ENCODE measurements around the gene PRDM2.

PRDM2 gene

DNA sequence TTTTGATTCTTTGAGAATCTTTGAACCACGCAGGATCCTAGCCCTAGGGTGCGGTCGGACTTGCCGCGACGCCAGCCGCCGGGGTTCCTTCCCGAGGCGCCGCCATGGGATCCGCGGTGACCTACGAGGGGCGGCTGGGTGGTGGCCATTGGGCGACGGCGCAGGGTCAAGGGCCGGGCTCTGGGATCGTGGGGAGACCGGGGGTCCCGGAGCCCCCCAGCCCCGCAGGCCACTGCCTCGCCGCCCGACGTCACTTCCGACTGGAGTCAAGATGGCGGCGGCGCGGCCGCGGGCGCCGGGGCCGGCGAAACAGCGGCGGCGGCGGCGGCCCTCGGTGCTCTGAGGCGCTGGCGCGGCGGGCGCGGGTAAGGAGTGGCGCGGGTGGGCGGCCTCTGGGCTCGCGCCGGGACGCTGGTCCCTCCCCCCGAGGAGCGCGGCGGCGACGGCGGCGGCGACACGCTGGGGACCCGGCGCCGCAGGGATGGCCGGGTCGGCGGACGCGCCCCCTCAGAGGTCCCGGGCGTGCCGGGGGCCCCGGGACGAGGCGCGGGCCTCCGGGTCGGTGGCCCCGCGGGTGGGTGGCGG is at the start of gene PRDM2:
Gene PRDM2 (plus strand): TSS at position 253 of the 585 bp plus-strand sequence. CDS start 15,418 bp downstream, outside the sequence.
- peak; percentile 84 for ATAC-seq
- 0 out of 2 replicates have a peak, but pooled peaks have one; percentile 40 for TF ChIP-seq ZNF565 (CRISPR knock-in tag; conservative IDR thresholded peaks at IDR 0.05; ENCODE audit: low read depth)
- TF ChIP-seq CSRNP3 (CRISPR knock-in tag; IDR thresholded peaks at IDR 0.05), result no peak

DNA sequence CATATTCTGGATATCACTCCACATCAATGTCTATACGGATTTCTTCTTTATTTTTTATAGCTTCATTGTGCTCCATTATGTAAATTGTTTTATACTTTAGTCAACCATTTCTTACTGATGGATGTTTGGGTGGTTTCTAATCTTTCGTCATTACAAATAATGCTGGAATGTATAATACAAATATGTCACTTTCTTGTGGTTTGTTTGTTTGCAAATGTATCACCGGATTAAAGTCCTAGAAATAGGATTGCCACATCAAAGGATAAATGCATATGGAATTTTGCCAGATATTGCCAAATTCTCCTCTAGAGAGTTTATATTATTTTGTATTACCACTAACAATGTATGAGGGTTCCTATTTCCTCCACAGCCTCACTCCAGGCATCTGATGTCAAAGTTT is 48.7 kb upstream of the PRDM2 start:
- TF ChIP-seq CSDC2 (CRISPR knock-in tag; IDR thresholded peaks at IDR 0.05) (no peak), ZFP30 (CRISPR knock-in tag; IDR thresholded peaks at IDR 0.05) (no peak), SNAI2 (CRISPR knock-in tag; IDR thresholded peaks at IDR 0.05) (no peak), CSRNP3 (CRISPR knock-in tag; IDR thresholded peaks at IDR 0.05) (no peak), RARB (CRISPR knock-in tag; IDR thresholded peaks at IDR 0.05) (no peak)
- ATAC-seq, result no peak

DNA sequence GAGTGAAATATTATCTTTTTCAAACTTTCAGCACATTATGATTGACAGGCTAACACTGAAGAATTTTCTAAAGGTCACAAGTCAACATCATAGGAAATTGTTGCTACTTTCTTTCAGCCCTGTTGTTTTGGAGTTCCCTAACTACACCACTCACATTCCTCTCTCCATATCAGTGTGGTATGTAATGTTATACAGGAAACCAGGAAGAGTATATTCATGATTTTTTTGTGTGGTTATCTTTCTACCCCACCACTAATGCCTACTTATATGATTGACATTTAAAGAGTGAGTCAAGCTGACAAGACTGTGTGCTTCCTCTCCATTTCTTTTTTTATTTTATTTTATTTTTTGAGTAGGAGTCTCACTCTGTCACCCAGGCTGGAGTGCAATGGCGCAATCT is 47.8 kb upstream of the PRDM2 start:
- ATAC-seq, result no peak
- no peak for TF ChIP-seq TCF4 (CRISPR knock-in tag; IDR thresholded peaks at IDR 0.05; ENCODE audit: borderline replicate concordance)
- TF ChIP-seq, protein P1, sequence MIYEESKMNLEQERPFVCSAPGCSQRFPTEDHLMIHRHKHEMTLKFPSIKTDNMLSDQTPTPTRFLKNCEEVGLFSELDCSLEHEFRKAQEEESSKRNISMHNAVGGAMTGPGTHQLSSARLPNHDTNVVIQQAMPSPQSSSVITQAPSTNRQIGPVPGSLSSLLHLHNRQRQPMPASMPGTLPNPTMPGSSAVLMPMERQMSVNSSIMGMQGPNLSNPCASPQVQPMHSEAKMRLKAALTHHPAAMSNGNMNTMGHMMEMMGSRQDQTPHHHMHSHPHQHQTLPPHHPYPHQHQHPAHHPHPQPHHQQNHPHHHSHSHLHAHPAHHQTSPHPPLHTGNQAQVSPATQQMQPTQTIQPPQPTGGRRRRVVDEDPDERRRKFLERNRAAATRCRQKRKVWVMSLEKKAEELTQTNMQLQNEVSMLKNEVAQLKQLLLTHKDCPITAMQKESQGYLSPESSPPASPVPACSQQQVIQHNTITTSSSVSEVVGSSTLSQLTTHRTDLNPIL (CRISPR knock-in tag; IDR thresholded peaks at IDR 0.05; ENCODE audit: low read depth), result no peak
- no peak for TF ChIP-seq BACH2 (CRISPR knock-in tag; IDR thresholded peaks at IDR 0.05; ENCODE audit: borderline replicate concordance)
- TF ChIP-seq ZC3H10 (CRISPR knock-in tag; IDR thresholded peaks at IDR 0.05), result no peak
- no peak for TF ChIP-seq CSRNP3 (CRISPR knock-in tag; IDR thresholded peaks at IDR 0.05)
- TF ChIP-seq RARB (CRISPR knock-in tag; IDR thresholded peaks at IDR 0.05), result no peak
- no peak for TF ChIP-seq ZFP3 (CRISPR knock-in tag; IDR thresholded peaks at IDR 0.05)
- no peak for TF ChIP-seq PPARA (CRISPR knock-in tag; IDR thresholded peaks at IDR 0.05; ENCODE audit: borderline replicate concordance)
- TF ChIP-seq ISL1 (CRISPR knock-in tag; IDR thresholded peaks at IDR 0.05), result no peak
- no peak for TF ChIP-seq ZNF565 (CRISPR knock-in tag; conservative IDR thresholded peaks at IDR 0.05; ENCODE audit: low read depth)
- TF ChIP-seq, protein P2, sequence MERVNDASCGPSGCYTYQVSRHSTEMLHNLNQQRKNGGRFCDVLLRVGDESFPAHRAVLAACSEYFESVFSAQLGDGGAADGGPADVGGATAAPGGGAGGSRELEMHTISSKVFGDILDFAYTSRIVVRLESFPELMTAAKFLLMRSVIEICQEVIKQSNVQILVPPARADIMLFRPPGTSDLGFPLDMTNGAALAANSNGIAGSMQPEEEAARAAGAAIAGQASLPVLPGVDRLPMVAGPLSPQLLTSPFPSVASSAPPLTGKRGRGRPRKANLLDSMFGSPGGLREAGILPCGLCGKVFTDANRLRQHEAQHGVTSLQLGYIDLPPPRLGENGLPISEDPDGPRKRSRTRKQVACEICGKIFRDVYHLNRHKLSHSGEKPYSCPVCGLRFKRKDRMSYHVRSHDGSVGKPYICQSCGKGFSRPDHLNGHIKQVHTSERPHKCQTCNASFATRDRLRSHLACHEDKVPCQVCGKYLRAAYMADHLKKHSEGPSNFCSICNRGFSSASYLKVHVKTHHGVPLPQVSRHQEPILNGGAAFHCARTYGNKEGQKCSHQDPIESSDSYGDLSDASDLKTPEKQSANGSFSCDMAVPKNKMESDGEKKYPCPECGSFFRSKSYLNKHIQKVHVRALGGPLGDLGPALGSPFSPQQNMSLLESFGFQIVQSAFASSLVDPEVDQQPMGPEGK (CRISPR knock-in tag; IDR thresholded peaks at IDR 0.05; ENCODE audit: borderline replicate concordance), result no peak

GRCh38 chr1:13661539-13661938 is 38.4 kb upstream of the PRDM2 start:
- TF ChIP-seq SNAI2 (CRISPR knock-in tag; IDR thresholded peaks at IDR 0.05) (no peak), ISL1 (CRISPR knock-in tag; IDR thresholded peaks at IDR 0.05) (no peak), ESRRG (CRISPR knock-in tag; IDR thresholded peaks at IDR 0.05) (no peak), GLIS3 (CRISPR knock-in tag; IDR thresholded peaks at IDR 0.05) (no peak), TOX (CRISPR knock-in tag; IDR thresholded peaks at IDR 0.05; ENCODE audit: borderline replicate concordance) (no peak), OSR1 (CRISPR knock-in tag; IDR thresholded peaks at IDR 0.05) (no peak), ZFP3 (CRISPR knock-in tag; IDR thresholded peaks at IDR 0.05) (no peak), ZC3H10 (CRISPR knock-in tag; IDR thresholded peaks at IDR 0.05) (no peak), TCF4 (CRISPR knock-in tag; IDR thresholded peaks at IDR 0.05; ENCODE audit: borderline replicate concordance) (no peak), PPARA (CRISPR knock-in tag; IDR thresholded peaks at IDR 0.05; ENCODE audit: borderline replicate concordance) (no peak), ZFP30 (CRISPR knock-in tag; IDR thresholded peaks at IDR 0.05) (no peak)
- TF ChIP-seq, protein P3, sequence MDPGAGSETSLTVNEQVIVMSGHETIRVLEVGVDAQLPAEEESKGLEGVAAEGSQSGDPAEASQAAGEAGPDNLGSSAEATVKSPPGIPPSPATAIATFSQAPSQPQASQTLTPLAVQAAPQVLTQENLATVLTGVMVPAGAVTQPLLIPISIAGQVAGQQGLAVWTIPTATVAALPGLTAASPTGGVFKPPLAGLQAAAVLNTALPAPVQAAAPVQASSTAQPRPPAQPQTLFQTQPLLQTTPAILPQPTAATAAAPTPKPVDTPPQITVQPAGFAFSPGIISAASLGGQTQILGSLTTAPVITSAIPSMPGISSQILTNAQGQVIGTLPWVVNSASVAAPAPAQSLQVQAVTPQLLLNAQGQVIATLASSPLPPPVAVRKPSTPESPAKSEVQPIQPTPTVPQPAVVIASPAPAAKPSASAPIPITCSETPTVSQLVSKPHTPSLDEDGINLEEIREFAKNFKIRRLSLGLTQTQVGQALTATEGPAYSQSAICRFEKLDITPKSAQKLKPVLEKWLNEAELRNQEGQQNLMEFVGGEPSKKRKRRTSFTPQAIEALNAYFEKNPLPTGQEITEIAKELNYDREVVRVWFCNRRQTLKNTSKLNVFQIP (CRISPR knock-in tag; IDR thresholded peaks at IDR 0.05; ENCODE audit: borderline replicate concordance, low read depth), result no peak
- TF ChIP-seq, protein P2 (CRISPR knock-in tag; IDR thresholded peaks at IDR 0.05; ENCODE audit: borderline replicate concordance), result no peak
- no peak for ATAC-seq

Measured in SK-N-SH treated with all-trans-retinoic acid at 6 μM for 48 hours (cell line).